ENCODE results near the gene RANGRF.

GRCh38 chr17:8257801-8258200 lies 30.7 kb upstream of the RANGRF start:
- no peak for TF ChIP-seq CTCF (conservative IDR thresholded peaks at IDR 0.05)
- TF ChIP-seq EZH2 (IDR thresholded peaks at IDR 0.05; ENCODE audit: low read depth), result no peak
